HG02759 (cell line): ENCODE data around the gene RTN4.
A peak's percentile ranks its signal among the peaks of the same experiment; 100 is the strongest.
"Not testable (repeated sequence)": the region's sequence is repeated elsewhere in the genome, so short reads cannot be mapped to it uniquely, and the experiment has no call there.

Experiments
- ATAC-seq: cut with Tn5 transposase; IDR thresholded peaks from one replicate; pipeline ENCODE4 v1.9.1; 2021; ENCODE audit warnings: mild to moderate bottlenecking, moderate library complexity; ENCODE audit not compliant: unreplicated experiment

RTN4 gene, protein sequence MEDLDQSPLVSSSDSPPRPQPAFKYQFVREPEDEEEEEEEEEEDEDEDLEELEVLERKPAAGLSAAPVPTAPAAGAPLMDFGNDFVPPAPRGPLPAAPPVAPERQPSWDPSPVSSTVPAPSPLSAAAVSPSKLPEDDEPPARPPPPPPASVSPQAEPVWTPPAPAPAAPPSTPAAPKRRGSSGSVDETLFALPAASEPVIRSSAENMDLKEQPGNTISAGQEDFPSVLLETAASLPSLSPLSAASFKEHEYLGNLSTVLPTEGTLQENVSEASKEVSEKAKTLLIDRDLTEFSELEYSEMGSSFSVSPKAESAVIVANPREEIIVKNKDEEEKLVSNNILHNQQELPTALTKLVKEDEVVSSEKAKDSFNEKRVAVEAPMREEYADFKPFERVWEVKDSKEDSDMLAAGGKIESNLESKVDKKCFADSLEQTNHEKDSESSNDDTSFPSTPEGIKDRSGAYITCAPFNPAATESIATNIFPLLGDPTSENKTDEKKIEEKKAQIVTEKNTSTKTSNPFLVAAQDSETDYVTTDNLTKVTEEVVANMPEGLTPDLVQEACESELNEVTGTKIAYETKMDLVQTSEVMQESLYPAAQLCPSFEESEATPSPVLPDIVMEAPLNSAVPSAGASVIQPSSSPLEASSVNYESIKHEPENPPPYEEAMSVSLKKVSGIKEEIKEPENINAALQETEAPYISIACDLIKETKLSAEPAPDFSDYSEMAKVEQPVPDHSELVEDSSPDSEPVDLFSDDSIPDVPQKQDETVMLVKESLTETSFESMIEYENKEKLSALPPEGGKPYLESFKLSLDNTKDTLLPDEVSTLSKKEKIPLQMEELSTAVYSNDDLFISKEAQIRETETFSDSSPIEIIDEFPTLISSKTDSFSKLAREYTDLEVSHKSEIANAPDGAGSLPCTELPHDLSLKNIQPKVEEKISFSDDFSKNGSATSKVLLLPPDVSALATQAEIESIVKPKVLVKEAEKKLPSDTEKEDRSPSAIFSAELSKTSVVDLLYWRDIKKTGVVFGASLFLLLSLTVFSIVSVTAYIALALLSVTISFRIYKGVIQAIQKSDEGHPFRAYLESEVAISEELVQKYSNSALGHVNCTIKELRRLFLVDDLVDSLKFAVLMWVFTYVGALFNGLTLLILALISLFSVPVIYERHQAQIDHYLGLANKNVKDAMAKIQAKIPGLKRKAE

DNA sequence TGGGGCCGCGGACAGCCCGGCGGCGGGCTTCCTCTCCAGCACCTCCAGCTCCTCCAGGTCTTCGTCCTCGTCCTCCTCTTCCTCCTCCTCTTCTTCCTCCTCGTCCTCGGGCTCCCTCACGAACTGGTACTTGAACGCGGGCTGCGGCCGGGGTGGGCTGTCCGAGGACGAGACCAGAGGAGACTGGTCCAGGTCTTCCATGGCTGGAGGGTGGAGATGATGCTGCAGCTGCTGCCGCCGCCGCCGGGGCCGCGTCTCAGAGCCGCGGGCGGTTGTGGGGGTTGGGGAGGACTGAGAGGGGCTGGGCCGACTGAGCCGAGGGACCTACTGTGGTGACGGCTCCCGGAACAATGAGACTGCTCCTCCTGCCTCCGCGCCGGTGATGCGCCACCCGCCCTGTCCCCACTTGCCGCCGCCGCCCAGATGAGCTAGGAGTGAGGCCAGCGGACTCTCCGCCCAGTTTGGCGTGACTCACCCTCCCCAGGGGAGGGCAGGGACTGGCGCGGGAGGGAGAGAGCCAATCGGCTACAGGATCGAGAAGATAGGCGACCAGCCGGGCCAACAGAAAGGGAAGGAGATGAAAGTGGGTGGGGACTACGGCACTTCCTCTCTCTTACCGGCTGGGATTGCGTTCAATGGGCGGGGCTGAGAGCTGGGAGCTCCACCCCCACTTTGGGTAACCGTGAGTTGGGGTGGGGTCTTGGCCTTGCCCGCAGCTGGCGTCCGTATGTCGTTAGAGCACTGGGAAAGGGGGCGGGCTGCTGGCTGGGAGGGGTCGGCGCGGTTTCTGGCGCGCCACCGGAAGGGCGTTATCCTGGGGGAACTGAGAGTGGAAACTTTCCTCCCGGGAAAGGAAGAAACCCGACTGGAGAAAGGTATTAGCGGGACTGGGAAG, at the start of gene RTN4:
Gene RTN4 (minus strand): TSS at position 352 of the 895 bp plus-strand sequence. CDS start 151 bp downstream, at position 201.
- peak; percentile 88 for ATAC-seq

DNA sequence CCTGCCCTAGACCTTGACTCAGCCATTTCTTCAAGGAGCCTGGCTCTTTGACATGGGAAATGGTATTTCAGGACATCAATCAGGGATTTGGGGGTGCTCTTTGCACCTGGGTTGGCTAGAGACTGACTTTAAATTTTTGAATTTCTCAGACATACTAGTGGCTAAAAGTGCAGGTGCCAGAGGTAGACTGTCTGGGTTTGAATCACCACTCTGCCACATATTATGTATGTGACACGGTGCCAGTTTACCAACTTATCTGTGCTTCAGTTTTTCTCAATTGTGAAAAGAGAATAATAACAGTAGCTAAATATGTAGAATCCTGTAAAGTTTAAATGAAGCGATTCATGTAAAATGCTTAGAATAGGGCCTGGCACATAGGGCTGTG, 49.2 kb upstream of the RTN4 start:
- ATAC-seq, result no peak

DNA sequence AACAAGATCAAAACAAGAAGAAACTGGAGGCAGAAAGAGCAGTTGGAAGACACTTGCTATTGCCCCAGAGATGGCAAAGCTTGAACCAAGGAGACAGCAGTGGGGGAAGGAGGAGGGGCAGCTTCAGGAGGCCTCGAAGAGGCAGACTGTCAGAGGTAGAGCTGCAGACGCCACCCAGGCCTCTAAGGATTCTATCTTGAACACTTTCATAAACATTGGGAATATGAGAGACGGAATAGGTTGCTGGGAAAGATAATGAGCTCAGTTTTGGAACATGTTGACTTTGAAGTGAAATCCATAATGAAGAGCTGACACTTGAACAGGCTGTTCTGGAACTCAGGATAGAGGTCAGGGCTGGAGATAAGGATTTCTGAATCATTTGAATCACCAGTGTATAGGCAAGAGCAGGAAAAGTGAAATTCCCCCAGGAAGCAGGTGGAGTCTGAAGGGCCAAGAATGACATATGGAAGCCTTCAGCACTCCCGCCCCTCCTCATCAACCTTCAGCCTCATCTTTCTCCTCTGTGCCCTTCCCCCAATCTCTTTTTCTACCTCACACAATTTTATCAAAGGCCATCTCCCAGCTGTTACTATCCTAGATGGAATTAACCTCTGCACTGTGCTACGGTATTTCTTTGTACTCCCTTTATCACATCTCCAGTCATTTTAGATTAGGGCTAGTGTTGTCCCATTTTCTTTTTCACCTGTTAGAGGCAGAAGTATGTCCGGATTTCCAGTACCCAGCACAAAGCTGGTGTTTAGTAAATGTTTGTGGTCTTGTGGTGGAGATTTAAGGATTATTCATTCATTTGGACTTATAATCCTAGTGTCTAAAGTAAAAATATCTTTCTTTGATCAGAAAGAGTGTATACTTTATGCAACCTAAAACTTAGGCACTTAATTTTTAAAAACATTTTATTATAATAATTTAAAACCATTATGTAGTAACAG, 47.5 kb upstream of the RTN4 start:
- ATAC-seq, result no peak

DNA sequence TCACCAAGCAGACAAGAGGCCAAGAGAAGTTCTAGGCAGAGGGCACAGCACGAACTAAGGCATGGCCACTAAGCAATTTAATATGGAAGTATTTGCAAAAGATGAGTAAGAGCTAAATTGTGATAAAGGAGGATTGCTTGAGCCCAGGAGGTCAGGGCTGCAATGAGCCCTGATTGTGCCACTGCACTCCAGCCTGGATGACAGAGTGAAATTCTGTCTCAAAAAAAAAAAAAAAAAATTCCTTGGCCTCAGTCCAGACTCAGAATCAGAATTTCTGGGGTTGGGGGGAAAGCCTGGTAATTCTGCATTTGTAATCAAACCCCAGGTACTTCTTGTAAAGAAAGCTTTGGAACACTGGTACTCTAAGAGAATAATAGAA, 46.8 kb upstream of the RTN4 start:
- ATAC-seq, result no peak

DNA sequence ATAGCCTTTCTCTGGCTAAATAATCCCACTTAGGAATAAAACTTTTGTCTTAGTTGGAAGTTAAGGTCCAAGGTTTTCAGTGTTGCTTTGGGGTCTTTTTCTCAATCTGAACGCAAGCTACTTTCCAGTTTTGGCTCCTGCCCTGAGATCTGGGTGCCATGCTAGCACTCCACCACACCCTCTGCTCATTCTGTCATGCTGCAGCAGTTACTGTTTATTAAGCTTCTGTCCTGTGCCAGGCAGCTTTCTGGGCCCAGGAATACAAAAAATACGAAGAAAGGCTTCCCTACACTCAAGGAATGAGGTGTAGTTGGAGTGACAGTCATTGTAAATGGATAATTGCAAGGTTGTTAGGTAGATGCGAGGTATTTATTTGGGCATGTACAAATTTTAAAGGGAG, 46.3 kb upstream of the RTN4 start:
- no peak for ATAC-seq

DNA sequence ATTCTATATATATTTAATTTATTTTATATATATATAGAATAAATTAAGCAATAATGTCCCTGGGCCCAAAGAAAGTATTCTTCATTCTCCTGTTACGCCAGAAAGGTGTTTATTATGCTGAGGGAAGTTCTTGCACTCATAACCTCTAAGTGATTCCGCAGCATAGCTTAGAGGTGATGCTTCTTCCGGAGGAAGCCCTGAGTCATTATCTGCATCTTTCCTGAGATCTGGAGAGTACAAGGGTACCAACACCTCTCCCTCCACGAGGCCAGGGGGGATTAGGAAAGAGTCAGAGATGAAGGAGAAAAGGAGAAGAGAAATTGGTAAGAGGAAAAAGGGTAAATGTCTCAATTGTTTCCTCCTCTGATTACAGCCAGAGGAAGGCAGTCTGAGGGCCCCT, 43.1 kb upstream of the RTN4 start:
- ATAC-seq, result no peak

DNA sequence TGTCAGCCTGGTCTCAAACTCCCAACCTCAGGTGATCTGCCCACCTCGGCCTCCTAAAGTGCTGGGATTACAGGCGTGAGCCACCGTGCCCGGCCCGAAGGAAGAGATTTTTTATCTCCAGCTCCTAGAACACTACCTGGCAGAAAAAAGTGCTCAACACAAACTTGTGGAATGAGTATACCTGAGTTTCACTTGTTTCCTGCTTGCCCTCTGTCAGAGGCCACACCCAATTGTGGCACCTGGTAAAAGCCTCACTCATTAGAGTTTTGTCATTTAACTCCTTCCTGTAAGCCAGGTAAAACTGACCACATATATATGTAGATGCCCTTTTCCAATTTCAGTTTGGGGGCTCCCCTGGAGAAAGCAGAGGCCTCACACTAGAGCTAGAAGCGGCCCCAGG, 42.2 kb upstream of the RTN4 start:
- ATAC-seq, result no peak

DNA sequence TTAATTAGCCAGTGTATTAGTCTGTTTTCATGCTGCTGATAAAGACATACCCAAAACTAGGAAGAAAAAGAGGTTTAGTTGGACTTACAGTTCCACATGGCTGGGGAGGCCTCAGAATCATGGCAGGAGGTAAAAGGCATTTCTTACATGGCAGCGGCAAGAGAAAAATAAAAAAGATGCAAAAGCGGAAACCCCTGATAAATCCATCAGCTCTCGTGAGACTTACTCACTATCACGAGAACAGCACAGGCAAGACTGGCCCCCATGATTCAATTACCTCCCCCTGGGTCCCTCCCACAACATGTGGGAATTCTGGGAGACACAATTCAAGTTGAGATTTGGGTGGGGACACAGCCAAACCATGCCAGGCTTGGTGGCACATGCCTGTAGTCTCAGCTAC, 41.4 kb upstream of the RTN4 start:
- not testable (repeated sequence) for ATAC-seq

DNA sequence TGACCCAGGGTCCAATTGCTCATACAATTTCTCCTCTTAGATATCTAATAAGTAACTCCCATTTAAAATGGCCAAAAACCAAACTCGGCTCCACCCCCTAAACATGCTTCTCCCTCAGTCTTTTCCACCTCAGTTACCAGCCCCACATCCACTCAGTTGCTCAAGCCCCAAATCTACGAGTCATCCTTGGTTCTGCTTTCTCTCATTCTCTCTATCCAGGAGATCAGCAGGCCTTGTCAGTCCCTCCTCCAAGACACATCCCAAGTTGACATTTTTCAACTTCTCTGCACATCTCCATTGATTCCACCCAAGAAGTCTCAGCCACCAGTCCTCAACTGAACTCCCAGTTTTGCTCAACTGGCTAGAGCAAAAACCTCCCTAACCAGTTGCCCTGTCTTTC, 40.5 kb upstream of the RTN4 start:
- no peak for ATAC-seq

DNA sequence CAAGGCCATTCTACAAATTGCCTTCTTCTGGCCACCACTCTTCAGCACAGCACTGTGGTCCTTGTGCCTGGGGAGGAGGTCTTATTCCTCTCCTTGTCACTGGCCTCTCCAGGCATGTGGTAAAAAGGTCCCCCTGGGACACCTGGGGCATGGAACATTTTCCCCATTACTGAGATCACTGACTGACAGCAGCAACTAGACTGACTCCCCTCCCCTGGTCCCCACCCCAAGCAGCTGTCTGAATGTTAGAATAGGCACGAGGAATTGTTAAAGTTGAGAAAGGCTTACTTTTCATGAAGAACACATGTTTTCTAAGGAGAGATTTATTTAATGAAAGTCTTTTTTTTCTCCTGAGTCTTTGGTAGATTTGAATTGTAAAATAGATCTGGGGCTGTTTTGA, 39.5 kb upstream of the RTN4 start:
- no peak for ATAC-seq

DNA sequence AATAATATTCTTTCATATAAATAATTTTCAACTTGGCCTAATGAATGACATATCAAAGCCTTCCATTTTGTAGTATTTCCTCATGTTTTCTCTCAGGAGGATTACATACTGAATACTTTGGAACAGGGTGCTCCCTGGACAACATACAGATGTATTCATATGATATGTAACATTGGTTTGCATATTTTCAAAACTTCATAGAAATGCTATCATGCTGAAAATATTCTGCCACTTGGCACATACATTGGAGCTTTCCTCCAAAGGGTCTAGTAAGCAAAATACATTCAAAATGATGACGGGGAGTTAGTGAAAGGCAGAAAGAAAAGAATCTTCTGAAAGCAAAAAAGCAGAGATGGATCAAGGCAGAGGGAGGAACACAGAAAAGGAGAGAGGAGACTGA, 38.1 kb upstream of the RTN4 start:
- ATAC-seq, result no peak

DNA sequence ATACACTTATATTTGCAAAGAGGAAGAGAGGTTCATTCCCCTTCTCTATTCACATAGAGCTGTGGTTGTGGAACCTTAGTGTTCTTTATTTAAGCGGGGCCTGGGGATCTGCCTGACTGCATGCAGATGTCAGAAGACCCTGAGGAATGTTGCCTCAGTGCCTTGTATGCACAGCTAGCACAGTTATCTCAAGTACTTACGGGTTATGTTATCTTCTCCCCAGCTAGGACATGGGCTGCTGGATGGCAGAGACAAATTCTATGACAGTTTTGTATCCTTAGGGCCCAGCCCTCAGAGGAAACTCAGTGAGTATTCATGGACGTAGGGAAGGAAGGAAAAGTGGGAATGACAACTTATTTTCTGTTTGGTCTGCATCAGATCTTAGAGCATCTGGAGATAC, 37.7 kb upstream of the RTN4 start:
- ATAC-seq, result no peak

DNA sequence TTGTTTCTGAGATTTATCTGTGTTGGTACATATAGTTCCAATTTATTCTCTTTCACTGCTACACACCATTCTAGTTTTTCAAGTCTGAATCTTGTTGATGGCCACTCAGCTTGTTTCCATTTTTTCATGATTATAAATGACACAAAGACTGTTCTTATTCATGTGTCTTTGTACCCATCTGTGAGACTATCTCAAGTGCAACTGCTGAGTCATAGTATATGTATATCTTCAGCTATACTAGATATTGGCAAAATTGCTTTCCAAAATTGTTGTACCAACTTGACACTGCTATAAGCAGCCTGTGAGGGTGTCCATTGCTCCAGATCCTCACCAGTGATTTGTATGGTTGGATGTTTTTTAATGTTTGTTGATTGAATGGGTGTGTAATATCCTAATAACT, 37.2 kb upstream of the RTN4 start:
- ATAC-seq, result no peak

DNA sequence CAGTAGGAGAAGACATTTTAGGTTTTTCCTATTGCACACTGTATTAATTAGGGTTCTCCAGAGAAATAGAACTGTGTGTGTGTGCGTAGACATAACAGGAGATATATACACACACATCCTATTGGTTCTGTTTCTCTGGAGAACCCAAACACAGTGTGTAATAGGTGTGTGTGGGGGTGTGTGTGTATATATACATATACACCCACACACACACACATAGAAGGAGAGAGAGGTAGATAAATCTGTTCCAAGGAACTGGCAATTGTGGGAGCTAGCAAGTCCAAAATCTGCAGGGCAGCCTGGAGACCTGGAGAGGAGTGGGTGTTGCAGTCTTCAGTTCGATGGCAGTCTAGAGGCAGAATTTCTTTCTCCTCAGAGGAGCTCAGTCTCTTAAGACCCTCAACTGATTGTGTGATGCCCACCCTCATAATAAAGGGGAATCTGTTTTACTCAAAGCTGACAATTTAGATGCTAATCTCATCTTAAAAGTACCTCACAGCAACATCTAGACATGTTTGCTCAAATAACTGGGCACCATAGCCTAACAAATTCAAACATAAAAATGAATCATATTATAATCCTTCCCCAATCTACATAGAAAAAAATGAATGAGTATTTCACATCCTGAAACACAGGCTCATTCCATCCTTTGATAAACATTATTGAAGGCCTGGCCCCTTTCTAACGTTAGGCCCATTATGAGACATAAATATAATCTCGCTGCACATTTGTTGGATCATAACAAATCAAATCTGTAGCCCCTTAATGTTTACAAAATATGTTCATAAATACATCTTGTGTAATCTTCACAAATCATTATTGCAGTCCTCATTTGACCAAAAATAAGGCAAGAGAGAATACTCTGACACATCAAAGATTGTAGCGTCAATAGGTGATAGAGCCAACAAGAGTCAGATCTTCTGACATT, 35.1 kb upstream of the RTN4 start:
- no peak for ATAC-seq

DNA sequence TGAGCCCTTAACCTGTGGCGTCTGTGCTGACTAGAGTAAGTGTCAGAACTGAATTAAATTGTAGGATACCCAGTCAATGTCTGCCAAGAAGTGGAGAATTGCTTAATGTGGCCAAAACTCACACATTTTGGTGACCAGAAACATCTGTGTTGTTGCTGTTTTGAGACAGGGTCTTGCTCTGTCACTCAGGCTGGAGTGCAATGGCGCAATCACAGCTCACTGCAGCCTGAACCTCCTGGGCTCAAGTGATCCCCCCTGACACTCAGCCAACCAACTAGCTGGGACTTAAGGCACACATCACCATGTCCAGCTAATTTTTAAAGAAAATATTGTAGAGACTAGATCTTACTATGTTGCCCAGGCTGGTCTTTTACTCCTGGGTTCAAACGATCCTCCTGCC, 34.4 kb upstream of the RTN4 start:
- no peak for ATAC-seq

DNA sequence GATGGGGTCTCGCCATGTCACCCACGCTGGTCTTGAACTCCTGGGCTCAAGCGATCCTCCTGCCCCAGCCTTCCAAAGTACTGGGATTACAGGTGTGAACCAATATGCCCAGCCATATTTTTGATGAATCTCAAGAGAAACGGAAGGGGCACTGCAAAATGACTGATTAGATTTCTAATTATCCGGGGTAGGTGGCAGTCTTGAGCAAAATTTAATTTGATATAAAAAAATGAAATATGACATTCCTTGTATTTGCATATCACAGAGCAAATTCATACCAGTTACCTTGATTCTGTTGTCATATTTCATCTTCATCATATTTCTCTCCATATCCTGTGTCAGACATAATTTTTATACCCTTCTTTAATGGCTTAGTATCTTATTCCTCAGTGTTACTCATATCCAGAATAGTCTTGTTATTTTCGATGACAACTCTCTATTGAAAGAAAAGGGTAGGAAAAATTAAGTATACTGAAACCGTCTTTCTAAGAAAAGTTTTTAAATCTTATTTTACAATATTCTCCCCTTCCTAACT, 30.0 kb upstream of the RTN4 start:
- ATAC-seq, result no peak

DNA sequence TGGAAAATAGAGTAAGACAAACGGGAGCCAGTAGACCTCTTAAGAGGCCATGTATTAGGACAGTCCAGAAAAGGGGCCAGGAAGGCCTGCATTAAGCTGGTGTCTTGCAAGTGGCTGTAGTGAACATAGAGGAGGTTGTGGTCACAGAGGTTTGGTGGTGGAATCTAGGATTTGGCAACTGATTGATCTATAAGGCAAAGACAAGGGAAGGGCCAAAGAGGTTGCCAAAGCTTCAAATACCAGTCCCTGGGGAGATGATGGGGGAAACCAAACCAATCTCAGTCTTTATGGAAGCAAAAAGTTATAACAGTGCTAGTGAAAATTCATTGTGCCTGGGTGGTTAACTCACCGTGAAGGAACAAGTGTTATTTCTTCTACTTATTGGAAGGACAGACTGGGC, 28.7 kb upstream of the RTN4 start:
- ATAC-seq, result no peak

DNA sequence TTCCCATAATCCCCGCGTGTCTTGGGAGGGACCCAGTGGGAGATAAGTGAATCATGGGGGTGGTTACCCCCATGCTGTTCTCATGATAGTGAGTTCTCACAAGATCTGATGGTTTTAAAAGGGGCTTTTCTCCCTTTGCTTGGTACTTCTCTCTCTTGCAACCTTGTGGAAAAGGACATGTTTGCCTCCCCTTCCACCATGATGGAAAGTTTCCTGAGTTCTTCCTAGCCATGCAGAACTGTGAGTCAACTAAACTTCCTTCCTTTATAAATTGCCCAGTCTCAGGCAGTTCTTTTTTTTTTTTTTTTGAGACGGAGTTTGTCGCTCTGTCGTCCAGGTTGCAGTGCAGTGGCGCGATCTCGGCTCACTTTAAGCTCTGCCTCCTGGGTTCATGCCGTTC, 26.5 kb upstream of the RTN4 start:
- no peak for ATAC-seq
